BJ (cell line): ENCODE measurements around the gene DNAJC19. TPM values are rescaled to one million over a fixed set of nuclear protein-coding genes. Genes with fewer than 3 reads are reported as not detected.

ENCODE experiments used
- CTCF ChIA-PET: fragments of 350-600 bp; formaldehyde crosslinking; extraction: SDS; loops from one replicate; lab custom pipeline; 2021; ENCODE audit warnings: antibody characterized with exemption, inconsistent platforms; lab: Yijun Ruan, JAX
- POLR2A ChIA-PET: fragments of 300-600 bp; sonication (Branson Sonifier 250); formaldehyde crosslinking; extraction: SDS; loops from one replicate; lab custom pipeline; 2021; ENCODE audit warnings: antibody characterized with exemption; lab: Charles Lee
- DNase-seq: peaks from one replicate; pipeline ENCODE4 v3.0.0-alpha.2; 2011; ENCODE audit warnings: low read depth
- H3K27me3 ChIP-seq: 2 replicates; pipeline ENCODE4 v1.6.0; 2011; ENCODE audit warnings: low read length; ENCODE audit not compliant: control insufficient read depth, insufficient read depth
- H3K36me3 ChIP-seq: 2 replicates; pipeline ENCODE4 v1.5.1; 2011; ENCODE audit warnings: low read length; ENCODE audit not compliant: control insufficient read depth, insufficient read depth
- H3K4me3 ChIP-seq: 2 replicates; pipeline ENCODE4 v1.5.1; 2011; ENCODE audit warnings: low read depth, mild to moderate bottlenecking, control low read depth, low read length
- CTCF ChIP-seq: IDR thresholded peaks from 2 replicates; pipeline ENCODE4 v1.5.1; 2011; ENCODE audit warnings: low read depth, mild to moderate bottlenecking, control low read depth, inconsistent platforms, low read length, moderate library complexity; ENCODE audit not compliant: insufficient read depth
- polyA plus RNA-seq: library from polyadenylated mRNA; depleted of rRNA; stranded (reverse); fragments of >200 nt; gene quantifications from 2 replicates; pipeline ENCODE4 v1.2.3, GENCODE V29; 2011

Gene DNAJC19
- polyA plus RNA-seq, 1 experiment = 37.3 TPM

GRCh38 chr3:180979961-180980360 is 9.6 kb downstream of the DNAJC19 start:
- no peak overlapping the region for H3K4me3 ChIP-seq
- TF ChIP-seq CTCF = no peak
- POLR2A ChIA-PET = no interaction called here
- CTCF ChIA-PET = interaction anchor here (1.4 kb wide), 1 partner anchor 10 kb away, joined by 3 read pairs; the partner anchor contains the start of gene DNAJC19
- no peaks in the 10 kb centered on the region for H3K27me3 ChIP-seq
- peaks cover 2% of the 10 kb centered on the region; the same call in 1 of the 2 replicates for H3K36me3 ChIP-seq
- DNase-seq = no peak

GRCh38 chr3:180977498-180977897 is 12.0 kb downstream of the DNAJC19 start:
- Histone ChIP-seq H3K27me3 (no peaks in the 10 kb centered on the region), H3K4me3 (no peak overlapping the region), H3K36me3 (peaks cover 5% of the 10 kb centered on the region; the same call in 1 of the 2 replicates)
- CTCF ChIA-PET = no interaction called here
- no peak for TF ChIP-seq CTCF
- POLR2A ChIA-PET = no interaction called here
- DNase-seq = no peak

GRCh38 chr3:180974286-180974685 is 15.2 kb downstream of the DNAJC19 start:
- DNase-seq = no peak
- Histone ChIP-seq H3K27me3 (no peaks in the 10 kb centered on the region), H3K4me3 (no peak overlapping the region), H3K36me3 (peaks cover 5% of the 10 kb centered on the region; the same call in 1 of the 2 replicates)
- ChIA-PET POLR2A (no interaction called here), CTCF (interaction anchor here (0.6 kb wide), 1 partner anchor 9 kb away, joined by 3 read pairs; no protein-coding TSS in a partner anchor)
- no peak for TF ChIP-seq CTCF

GRCh38 chr3:180973543-180973942 is 16.0 kb downstream of the DNAJC19 start:
- no peak for DNase-seq
- Histone ChIP-seq H3K36me3 (peaks cover 3% of the 10 kb centered on the region; the same call in 1 of the 2 replicates), H3K4me3 (no peak overlapping the region), H3K27me3 (no peaks in the 10 kb centered on the region)
- ChIA-PET POLR2A (no interaction called here), CTCF (interaction anchor here (0.6 kb wide), 1 partner anchor 9 kb away, joined by 3 read pairs; no protein-coding TSS in a partner anchor)
- TF ChIP-seq CTCF = no peak

GRCh38 chr3:180970931-180971330 is 18.6 kb downstream of the DNAJC19 start:
- peaks cover 5% of the 10 kb centered on the region; the same call in 1 of the 2 replicates for H3K36me3 ChIP-seq
- TF ChIP-seq CTCF = no peak
- POLR2A ChIA-PET = no interaction called here
- DNase-seq = no peak
- H3K27me3 ChIP-seq = no peaks in the 10 kb centered on the region
- no peak overlapping the region for H3K4me3 ChIP-seq
- CTCF ChIA-PET = no interaction called here
